Nephron progenitor cell (in vitro differentiated cells): Measurements from ENCODE around the gene AMFR.
A peak's percentile ranks its signal among the peaks of the same experiment; 100 is the strongest.

ENCODE experiments used
- DNase-seq: peaks from one replicate; pipeline ENCODE4 v3.0.0; 2021
- H3K27ac Mint-ChIP-seq: 2 replicates; pipeline ENCODE4 v1.8.0; 2021; ENCODE audit warnings: mild to moderate bottlenecking, moderate library complexity, mixed read lengths
- H3K27me3 Mint-ChIP-seq: 2 replicates; pipeline ENCODE4 v1.8.0; 2021; ENCODE audit warnings: mild to moderate bottlenecking, low read depth, mixed read lengths; ENCODE audit not compliant: poor library complexity
- H3K36me3 Mint-ChIP-seq: 2 replicates; pipeline ENCODE4 v1.8.0; 2021; ENCODE audit warnings: low read depth, mixed read lengths
- H3K4me1 Mint-ChIP-seq: 2 replicates; pipeline ENCODE4 v1.8.0; 2021; ENCODE audit warnings: mixed read lengths
- H3K4me3 Mint-ChIP-seq: 2 replicates; pipeline ENCODE4 v1.8.0; 2021; ENCODE audit warnings: mild to moderate bottlenecking, moderate library complexity, mixed read lengths
- H3K9me3 Mint-ChIP-seq: 2 replicates; pipeline ENCODE4 v1.8.0; 2021; ENCODE audit warnings: mild to moderate bottlenecking, moderate library complexity, mixed read lengths
- CTCF ChIP-seq: fragments of 200-600 bp; sonication (generic); IDR thresholded peaks from 2 replicates; pipeline ENCODE4 v1.5.0; 2021; ENCODE audit warnings: antibody characterized with exemption

Gene AMFR

GRCh38 chr16:56423584-56424403, 1.6 kb downstream of the AMFR start:
- no peak for DNase-seq
- Mint-ChIP-seq H3K27ac (peak overlapping the region; percentile 91), H3K4me3 (peak overlapping the region; percentile 97)

GRCh38 chr16:56422896-56423441, 2.4 kb downstream of the AMFR start:
- Mint-ChIP-seq H3K36me3 (peaks cover 13% of the 10 kb centered on the region), H3K4me3 (peak overlapping the region; percentile 97), H3K27me3 (peaks cover 3% of the 10 kb centered on the region), H3K9me3 (no peaks in the 10 kb centered on the region), H3K27ac (no peak overlapping the region), H3K4me1 (peaks cover 42% of the 10 kb centered on the region)
- no peak for TF ChIP-seq CTCF
- no peak for DNase-seq

More at GRCh38 chr16:56423584-56424403, 1.6 kb downstream of the AMFR start:
- Mint-ChIP-seq H3K4me1 (peaks cover 42% of the 10 kb centered on the region), H3K9me3 (no peaks in the 10 kb centered on the region), H3K36me3 (peaks cover 10% of the 10 kb centered on the region), H3K27me3 (peaks cover 3% of the 10 kb centered on the region)
- TF ChIP-seq CTCF = no peak

GRCh38 chr16:56421976-56422669, 3.2 kb downstream of the AMFR start:
- no peak for TF ChIP-seq CTCF
- Mint-ChIP-seq H3K27me3 (peaks cover 3% of the 10 kb centered on the region), H3K9me3 (no peaks in the 10 kb centered on the region), H3K36me3 (peaks cover 13% of the 10 kb centered on the region), H3K4me3 (peak overlapping the region; percentile 97), H3K27ac (peak overlapping the region; percentile 20), H3K4me1 (peaks cover 42% of the 10 kb centered on the region)
- DNase-seq = no peak

GRCh38 chr16:56421313-56421712, 4.0 kb downstream of the AMFR start:
- Mint-ChIP-seq H3K27me3 (no peaks in the 10 kb centered on the region), H3K4me1 (peaks cover 42% of the 10 kb centered on the region), H3K36me3 (peaks cover 13% of the 10 kb centered on the region), H3K27ac (no peak overlapping the region), H3K9me3 (no peaks in the 10 kb centered on the region), H3K4me3 (no peak overlapping the region)
- DNase-seq = no peak
- no peak for TF ChIP-seq CTCF

GRCh38 chr16:56420613-56421012, 4.7 kb downstream of the AMFR start:
- no peak for TF ChIP-seq CTCF
- no peaks in the 10 kb centered on the region for H3K9me3 Mint-ChIP-seq
- H3K4me3 Mint-ChIP-seq = no peak overlapping the region
- DNase-seq = no peak
- no peak overlapping the region for H3K27ac Mint-ChIP-seq
- H3K36me3 Mint-ChIP-seq = peaks cover 13% of the 10 kb centered on the region
- H3K4me1 Mint-ChIP-seq = peaks cover 48% of the 10 kb centered on the region
- H3K27me3 Mint-ChIP-seq = no peaks in the 10 kb centered on the region
